Osteoblast (primary cell): ENCODE data around the gene COL20A1. TPM values are rescaled to one million over a fixed set of nuclear protein-coding genes. Genes with fewer than 3 reads are reported as not detected.

Experiments used
- DNase-seq: peaks from one replicate; pipeline ENCODE4 v3.0.0; 2011; ENCODE audit warnings: low spot score, mixed read lengths; ENCODE audit not compliant: insufficient read length; ENCODE audit errors: missing footprints
- H2AFZ ChIP-seq: 2 replicates; pipeline ENCODE4 v1.6.0; 2011; ENCODE audit warnings: mild to moderate bottlenecking, low read length
- H3K27ac ChIP-seq: 2 replicates; pipeline ENCODE4 v1.5.1; 2011; ENCODE audit warnings: mild to moderate bottlenecking, low read depth, low read length, moderate library complexity
- H3K27me3 ChIP-seq: 2 replicates; pipeline ENCODE4 v1.6.0; 2012; ENCODE audit warnings: mild to moderate bottlenecking, control low read depth, inconsistent platforms, low read length, moderate library complexity; ENCODE audit not compliant: insufficient read depth
- H3K36me3 ChIP-seq: 2 replicates; pipeline ENCODE4 v1.5.1; 2011; ENCODE audit warnings: mild to moderate bottlenecking, low read length, control low read depth, moderate library complexity; ENCODE audit not compliant: insufficient read depth
- H3K4me1 ChIP-seq: 2 replicates; pipeline ENCODE4 v1.5.1; 2011; ENCODE audit warnings: mild to moderate bottlenecking, low read length, control low read depth, moderate library complexity; ENCODE audit not compliant: insufficient read depth
- H3K4me2 ChIP-seq: 2 replicates; pipeline ENCODE4 v1.6.0; 2011; ENCODE audit warnings: mild to moderate bottlenecking, low read length; ENCODE audit not compliant: insufficient read depth
- H3K4me3 ChIP-seq: fragments of 200-600 bp; sonication (generic); 3 replicates; pipeline ENCODE4 v1.5.1; 2012; ENCODE audit warnings: mild to moderate bottlenecking, low read length, inconsistent platforms; ENCODE audit not compliant: insufficient read depth
- H3K79me2 ChIP-seq: 2 replicates; pipeline ENCODE4 v1.6.0; 2012; ENCODE audit warnings: mild to moderate bottlenecking, low read length, control low read depth, inconsistent platforms; ENCODE audit not compliant: insufficient read depth
- H3K9me3 ChIP-seq: 2 replicates; pipeline ENCODE4 v1.5.1; 2011; ENCODE audit warnings: low read depth, low read length, control low read depth
- H4K20me1 ChIP-seq: 2 replicates; pipeline ENCODE4 v1.6.0; 2012; ENCODE audit warnings: mild to moderate bottlenecking, low read length, control low read depth; ENCODE audit not compliant: insufficient read depth
- total RNA-seq: library from RNA; depleted of rRNA; stranded (reverse); fragments of >200 nt; gene quantifications from 2 replicates; pipeline ENCODE4 v1.2.3, GENCODE V29; 2012
- TF ChIP-seq, protein P1 (sequence below): IDR thresholded peaks from 2 replicates; pipeline ENCODE4 v1.5.1; 2011; ENCODE audit warnings: mild to moderate bottlenecking, low read depth, low read length, moderate library complexity; ENCODE audit errors: extremely low read depth

COL20A1 gene
- total RNA-seq, 1 donor, result not detected

GRCh38 chr20:63297796-63298572 is 5.0 kb downstream of the COL20A1 start:
- Histone ChIP-seq H3K4me1 (no peaks in the 10 kb centered on the region), H3K36me3 (no peaks in the 10 kb centered on the region), H4K20me1 (no peaks in the 10 kb centered on the region), H3K4me2 (no peak overlapping the region), H2AFZ (no peak overlapping the region), H3K27me3 (peaks cover 45% of the 10 kb centered on the region), H3K4me3 (no peak overlapping the region), H3K27ac (no peak overlapping the region), H3K9me3 (peaks cover 2% of the 10 kb centered on the region), H3K79me2 (no peaks in the 10 kb centered on the region)
- TF ChIP-seq, protein P1, sequence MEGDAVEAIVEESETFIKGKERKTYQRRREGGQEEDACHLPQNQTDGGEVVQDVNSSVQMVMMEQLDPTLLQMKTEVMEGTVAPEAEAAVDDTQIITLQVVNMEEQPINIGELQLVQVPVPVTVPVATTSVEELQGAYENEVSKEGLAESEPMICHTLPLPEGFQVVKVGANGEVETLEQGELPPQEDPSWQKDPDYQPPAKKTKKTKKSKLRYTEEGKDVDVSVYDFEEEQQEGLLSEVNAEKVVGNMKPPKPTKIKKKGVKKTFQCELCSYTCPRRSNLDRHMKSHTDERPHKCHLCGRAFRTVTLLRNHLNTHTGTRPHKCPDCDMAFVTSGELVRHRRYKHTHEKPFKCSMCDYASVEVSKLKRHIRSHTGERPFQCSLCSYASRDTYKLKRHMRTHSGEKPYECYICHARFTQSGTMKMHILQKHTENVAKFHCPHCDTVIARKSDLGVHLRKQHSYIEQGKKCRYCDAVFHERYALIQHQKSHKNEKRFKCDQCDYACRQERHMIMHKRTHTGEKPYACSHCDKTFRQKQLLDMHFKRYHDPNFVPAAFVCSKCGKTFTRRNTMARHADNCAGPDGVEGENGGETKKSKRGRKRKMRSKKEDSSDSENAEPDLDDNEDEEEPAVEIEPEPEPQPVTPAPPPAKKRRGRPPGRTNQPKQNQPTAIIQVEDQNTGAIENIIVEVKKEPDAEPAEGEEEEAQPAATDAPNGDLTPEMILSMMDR, result no peak
- no peak for DNase-seq

DNA sequence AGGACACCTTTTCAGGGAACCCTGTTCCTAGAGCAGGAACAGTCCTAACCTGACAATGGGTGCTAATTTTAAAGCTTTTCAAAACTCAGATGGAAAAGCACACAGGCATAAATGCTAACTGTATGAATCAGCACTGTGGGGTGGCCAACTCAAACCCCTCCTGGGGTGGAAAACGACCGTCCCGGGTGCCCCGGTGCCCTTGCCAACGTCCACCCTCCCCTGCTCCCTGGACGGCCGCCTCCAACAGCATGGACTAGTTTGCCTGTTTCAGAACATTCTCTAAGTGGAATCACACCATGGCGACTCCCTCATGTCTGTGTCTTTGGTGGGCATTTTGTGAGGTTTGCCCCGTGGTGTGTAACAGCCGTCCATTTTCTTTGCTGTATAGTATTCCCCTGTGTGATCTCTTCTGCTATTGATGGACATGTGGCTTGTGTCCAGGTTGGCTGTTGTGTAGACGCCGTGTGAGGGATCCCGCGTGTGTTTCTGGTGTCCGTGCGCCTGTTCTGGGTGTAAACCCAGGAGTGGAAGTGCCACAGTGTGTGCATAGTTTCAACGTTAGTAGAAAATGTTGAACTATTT is 5.8 kb downstream of the COL20A1 start:
- H3K4me1 ChIP-seq, result no peaks in the 10 kb centered on the region
- TF ChIP-seq, protein P1, result no peak
- peaks cover 2% of the 10 kb centered on the region for H3K9me3 ChIP-seq
- H3K79me2 ChIP-seq, result no peaks in the 10 kb centered on the region
- H4K20me1 ChIP-seq, result no peaks in the 10 kb centered on the region
- no peak for DNase-seq
- H3K36me3 ChIP-seq, result no peaks in the 10 kb centered on the region
- H3K4me3 ChIP-seq, result no peak overlapping the region
- no peak overlapping the region for H3K4me2 ChIP-seq
- H3K27ac ChIP-seq, result no peak overlapping the region
- no peak overlapping the region for H2AFZ ChIP-seq
- H3K27me3 ChIP-seq, result peaks cover 40% of the 10 kb centered on the region

- peaks cover 2% of the 10 kb centered on the region for H3K9me3 ChIP-seq
- no peak for DNase-seq
- no peaks in the 10 kb centered on the region for H3K36me3 ChIP-seq
- H3K79me2 ChIP-seq, result no peaks in the 10 kb centered on the region
- H3K4me1 ChIP-seq, result no peaks in the 10 kb centered on the region
- TF ChIP-seq, protein P1, result no peak
- H3K4me3 ChIP-seq, result no peak overlapping the region
- no peak overlapping the region for H2AFZ ChIP-seq
- H3K27me3 ChIP-seq, result peaks cover 19% of the 10 kb centered on the region
- no peak overlapping the region for H3K4me2 ChIP-seq
- H4K20me1 ChIP-seq, result no peaks in the 10 kb centered on the region
- no peak overlapping the region for H3K27ac ChIP-seq
These were observed 8.7 kb downstream of the COL20A1 start for GRCh38 chr20:63301671-63302070.

DNA sequence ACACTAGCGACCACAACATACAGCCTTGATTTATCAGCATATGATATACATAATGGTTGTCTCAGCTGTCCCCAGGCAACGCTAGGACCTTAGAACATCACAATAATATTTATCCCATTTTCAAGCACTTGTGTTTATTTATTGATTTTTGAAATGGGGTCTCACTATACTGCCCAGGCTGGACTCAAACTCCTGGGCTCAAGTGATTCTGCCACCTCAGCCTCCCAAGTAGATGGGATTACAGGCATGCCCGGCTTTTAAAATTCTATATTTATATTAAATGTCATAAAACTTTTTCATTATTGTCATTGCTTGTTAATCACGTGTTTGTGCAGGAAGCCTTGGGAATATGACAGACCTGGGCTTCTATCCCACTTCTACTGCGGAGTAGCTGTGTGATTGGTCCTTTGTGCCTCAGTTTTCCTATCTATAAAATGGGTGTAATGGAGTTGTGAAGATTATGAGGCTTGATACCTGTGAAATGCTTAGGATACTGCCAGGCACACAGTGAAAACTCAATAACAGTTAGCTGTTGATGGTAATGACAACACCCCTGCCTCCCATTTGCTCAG is 10.2 kb downstream of the COL20A1 start:
- Histone ChIP-seq H3K27me3 (peaks cover 15% of the 10 kb centered on the region), H4K20me1 (no peaks in the 10 kb centered on the region), H3K4me2 (no peak overlapping the region), H3K79me2 (no peaks in the 10 kb centered on the region), H2AFZ (no peak overlapping the region), H3K27ac (no peak overlapping the region), H3K4me3 (no peak overlapping the region), H3K9me3 (peaks cover 2% of the 10 kb centered on the region), H3K36me3 (no peaks in the 10 kb centered on the region), H3K4me1 (no peaks in the 10 kb centered on the region)
- no peak for DNase-seq
- TF ChIP-seq, protein P1, result no peak
